ENCODE measurements around the gene ATRAID. TPM values are rescaled to one million over a fixed set of nuclear protein-coding genes. Genes with fewer than 3 reads are reported as not detected.

The ATRAID gene
- total and polyA plus RNA-seq, 9 donors, result 123 to 318 (median 136) TPM

DNA sequence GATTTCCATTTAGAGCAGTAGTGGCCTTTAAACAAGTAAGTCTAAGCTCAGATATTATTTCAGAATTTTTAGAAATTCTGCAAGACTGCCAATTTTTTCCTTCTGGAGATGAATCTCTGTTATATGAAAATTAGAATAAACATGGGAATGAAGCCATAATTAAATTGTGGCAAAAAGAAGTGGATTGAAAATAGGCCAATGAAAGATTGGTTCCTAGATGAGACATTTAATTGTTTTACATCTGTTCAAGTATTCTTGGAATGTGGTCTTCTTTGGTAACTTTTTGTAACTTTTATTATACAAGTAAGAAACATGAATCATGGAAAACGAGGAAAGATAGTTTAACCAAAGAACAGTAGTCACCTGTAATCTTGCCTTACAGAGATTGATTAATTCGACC lies 15.7 kb downstream of the ATRAID start:
- intact Hi-C loops (cut with DNase I), result no loop called here
- 53 to 66% (median 54%) methylated on average over 2 of the region's 2 CpGs for WGBS, 3 donors
- H3K27me3 ChIP-seq, result no peaks in the 10 kb centered on the region
- H3K27ac ChIP-seq, result no peak overlapping the region
- H3K36me3 ChIP-seq, result no peaks in the 10 kb centered on the region
- no peaks in the 10 kb centered on the region for H3K9me3 ChIP-seq
- no peak for DNase-seq
- no peak for TF ChIP-seq POLR2A (IDR thresholded peaks at IDR 0.05)
- no peak for TF ChIP-seq CTCF (IDR thresholded peaks at IDR 0.05)
- no peak for TF ChIP-seq EP300 (IDR thresholded peaks at IDR 0.05)
- H3K4me3 ChIP-seq, result no peak overlapping the region
- H3K4me1 ChIP-seq (ENCODE audit: insufficient read depth), result no peaks in the 10 kb centered on the region

DNA sequence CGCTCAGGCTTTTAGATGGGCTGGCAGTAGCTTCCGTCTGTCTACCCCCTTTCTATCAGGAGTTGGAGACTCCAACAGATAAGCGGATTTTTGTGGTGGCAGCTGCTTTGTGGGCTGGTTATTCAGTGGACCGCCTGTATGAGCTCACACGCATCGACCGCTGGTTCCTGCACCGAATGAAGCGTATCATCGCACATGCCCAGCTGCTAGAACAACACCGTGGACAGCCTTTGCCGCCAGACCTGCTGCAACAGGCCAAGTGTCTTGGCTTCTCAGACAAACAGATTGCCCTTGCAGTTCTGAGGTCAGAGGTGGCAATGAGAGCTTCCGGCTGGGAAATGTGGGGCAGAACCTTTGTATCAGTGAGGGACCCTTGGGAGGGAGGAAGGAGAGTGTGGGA lies 20.1 kb downstream of the ATRAID start:
- intact Hi-C loops (cut with DNase I), result no loop called here

GRCh38 chr2:27233341-27233740 lies 21.5 kb downstream of the ATRAID start:
- intact Hi-C loops (cut with DNase I), result no loop called here
- no peaks in the 10 kb centered on the region for H3K27me3 ChIP-seq
- H3K36me3 ChIP-seq, result no peaks in the 10 kb centered on the region
- no peaks in the 10 kb centered on the region for H3K4me1 ChIP-seq (ENCODE audit: insufficient read depth)
- no peaks in the 10 kb centered on the region for H3K9me3 ChIP-seq
- no peak overlapping the region for H3K4me3 ChIP-seq
- no peak overlapping the region for H3K27ac ChIP-seq
- no peak for DNase-seq
- WGBS, 3 donors, result 88 to 95% (median 93%) methylated on average over 14 of the region's 14 CpGs
- no peak for TF ChIP-seq CTCF (IDR thresholded peaks at IDR 0.05)
- TF ChIP-seq EP300 (IDR thresholded peaks at IDR 0.05), result no peak
- TF ChIP-seq POLR2A (IDR thresholded peaks at IDR 0.05), result no peak

More for the DNA sequence above, 20.1 kb downstream of the ATRAID start:
- Histone ChIP-seq H3K27me3 (no peaks in the 10 kb centered on the region), H3K27ac (no peak overlapping the region), H3K4me3 (no peak overlapping the region), H3K4me1 (ENCODE audit: insufficient read depth) (no peaks in the 10 kb centered on the region), H3K36me3 (no peaks in the 10 kb centered on the region), H3K9me3 (no peaks in the 10 kb centered on the region)
- no peak for DNase-seq
- TF ChIP-seq CTCF (IDR thresholded peaks at IDR 0.05), result no peak
- TF ChIP-seq EP300 (IDR thresholded peaks at IDR 0.05), result no peak
- no peak for TF ChIP-seq POLR2A (IDR thresholded peaks at IDR 0.05)
- WGBS, 3 donors, result 90 to 94% (median 92%) methylated on average over 13 of the region's 13 CpGs

- no peak overlapping the region for H3K4me3 ChIP-seq
- 88 to 93% (median 88%) methylated on average over 12 of the region's 12 CpGs for WGBS, 3 donors
- intact Hi-C loops (cut with DNase I), result no loop called here
- H3K27ac ChIP-seq, result no peak overlapping the region
- H3K36me3 ChIP-seq, result no peaks in the 10 kb centered on the region
- no peak for DNase-seq
- H3K9me3 ChIP-seq, result no peaks in the 10 kb centered on the region
- H3K4me1 ChIP-seq (ENCODE audit: insufficient read depth), result no peaks in the 10 kb centered on the region
- no peaks in the 10 kb centered on the region for H3K27me3 ChIP-seq
- TF ChIP-seq POLR2A (IDR thresholded peaks at IDR 0.05), result no peak
- no peak for TF ChIP-seq CTCF (IDR thresholded peaks at IDR 0.05)
- no peak for TF ChIP-seq EP300 (IDR thresholded peaks at IDR 0.05)
Observed at GRCh38 chr2:27236136-27236535, 24.3 kb downstream of the ATRAID start.

- Histone ChIP-seq H3K27me3 (no peaks in the 10 kb centered on the region), H3K4me3 (no peak overlapping the region), H3K27ac (no peak overlapping the region), H3K36me3 (no peaks in the 10 kb centered on the region), H3K4me1 (ENCODE audit: insufficient read depth) (no peaks in the 10 kb centered on the region), H3K9me3 (no peaks in the 10 kb centered on the region)
- intact Hi-C loops (cut with DNase I), result no loop called here
- no peak for DNase-seq
- 87 to 90% (median 88%) methylated on average over 3 of the region's 3 CpGs for WGBS, 3 donors
- TF ChIP-seq EP300 (IDR thresholded peaks at IDR 0.05), result no peak
- TF ChIP-seq POLR2A (IDR thresholded peaks at IDR 0.05), result no peak
- TF ChIP-seq CTCF (IDR thresholded peaks at IDR 0.05), result no peak
Observed at GRCh38 chr2:27236626-27237025, 24.8 kb downstream of the ATRAID start.

Measured in ovary (tissue), 9 donors.